H1 (cell line): ENCODE measurements around the gene PINLYP. TPM values are rescaled to one million over a fixed set of nuclear protein-coding genes. Genes with fewer than 3 reads are reported as not detected.
A peak's percentile ranks its signal among the peaks of the same experiment; 100 is the strongest.

Experiments used
- ASH2L ChIP-seq: fragments of 200-600, 300-600 bp; sonication (generic); IDR thresholded peaks from one replicate; pipeline ENCODE4 v1.7.1; 2017; ENCODE audit warnings: low read length
- BACH1 ChIP-seq: IDR thresholded peaks from 2 replicates; pipeline ENCODE4 v1.6.1; 2012; ENCODE audit warnings: low read length, improper control_type of control experiment
- BCL11A ChIP-seq, 2 experiments: IDR thresholded peaks; one replicate each; pipeline ENCODE4 v1.6.1; 2011; ENCODE audit warnings: low read depth in 2 of 2, low read length in 2 of 2, mild to moderate bottlenecking in 2 of 2
- BRCA1 ChIP-seq: IDR thresholded peaks from 2 replicates; pipeline ENCODE4 v1.6.1; 2012; ENCODE audit warnings: low read depth, low read length, improper control_type of control experiment
- CHD2 ChIP-seq: IDR thresholded peaks from 2 replicates; pipeline ENCODE4 v1.6.1; 2012; ENCODE audit warnings: low read length, improper control_type of control experiment
- CTBP2 ChIP-seq: IDR thresholded peaks from 2 replicates; pipeline ENCODE4 v1.7.0; 2011; ENCODE audit warnings: borderline replicate concordance, mild to moderate bottlenecking, moderate library complexity, mixed read lengths, low read length; ENCODE audit not compliant: insufficient read depth, insufficient read length
- HDAC2 ChIP-seq, 2 experiments: fragments of 300-600 bp in 1 of 2; sonication (generic) in 1 of 2; IDR thresholded peaks; 2 replicates each; pipeline ENCODE4 v1.6.1; 2011 to 2012; ENCODE audit warnings: low read depth in 2 of 2, low read length in 2 of 2, mild to moderate bottlenecking in 2 of 2, moderate library complexity in 2 of 2, borderline replicate concordance in 1 of 2, inconsistent platforms in 1 of 2
- JUND ChIP-seq: IDR thresholded peaks from 2 replicates; pipeline ENCODE4 v1.6.1; 2011; ENCODE audit warnings: mild to moderate bottlenecking, improper control_type of control experiment, low read length
- POLR2AphosphoS5 ChIP-seq: IDR thresholded peaks from 2 replicates; pipeline ENCODE4 v1.6.1; 2011; ENCODE audit warnings: low read depth, low read length
- RAD21 ChIP-seq, 2 experiments: IDR thresholded peaks in 1 of 2; conservative IDR thresholded peaks in 1 of 2; 2 replicates each; pipeline ENCODE4 v1.6.1; 2011; ENCODE audit warnings: low read depth in 2 of 2, low read length in 2 of 2, improper control_type of control experiment in 1 of 2, inconsistent platforms in 1 of 2, mild to moderate bottlenecking in 1 of 2, moderate library complexity in 1 of 2
- RFX5 ChIP-seq: IDR thresholded peaks from 2 replicates; pipeline ENCODE4 v1.6.1; 2011; ENCODE audit warnings: low read depth, low read length, improper control_type of control experiment, borderline replicate concordance
- SP1 ChIP-seq: IDR thresholded peaks from 2 replicates; pipeline ENCODE4 v1.6.1; 2011; ENCODE audit warnings: low read depth, low read length
- SP2 ChIP-seq: IDR thresholded peaks from 2 replicates; pipeline ENCODE4 v1.6.1; 2012; ENCODE audit warnings: mild to moderate bottlenecking, low read length, inconsistent platforms
- TAF1 ChIP-seq: IDR thresholded peaks from 2 replicates; pipeline ENCODE4 v1.6.1; 2011; ENCODE audit warnings: mild to moderate bottlenecking, low read depth, low read length
- TEAD4 ChIP-seq: IDR thresholded peaks from 2 replicates; pipeline ENCODE4 v1.6.1; 2012; ENCODE audit warnings: low read depth, low read length, inconsistent platforms, mixed read lengths
- ZNF274 ChIP-seq: IDR thresholded peaks from 2 replicates; pipeline ENCODE4 v1.7.0; 2012; ENCODE audit warnings: low read length, borderline replicate concordance; ENCODE audit errors: extremely low read depth
- polyA plus RNA-seq, 7 experiments: library from polyadenylated mRNA; depleted of rRNA in 3 of 7; stranded (reverse) in 5 of 7; unstranded in 2 of 7; fragments of >200 nt in 5 of 7; fragments of 200-250 nt in 2 of 7; gene quantifications; 1 replicate in 5 of 7; 2 replicates in 1 of 7; 4 replicates in 1 of 7; pipeline versions ENCODE4 v1.2.1 to v1.2.3, GENCODE V29; 2011 to 2013; ENCODE audit warnings: missing spikeins in 2 of 7, mixed read lengths in 2 of 7
- total RNA-seq: library from RNA; stranded (reverse); fragmentation: NEBNext Ultra II Directional; extraction: Animal tissue kit (Norgen Biotek cat#: 25700); gene quantifications from 2 replicates; pipeline ENCODE4 v1.2.1, GENCODE V29; 2021
- TF ChIP-seq, protein P1 (sequence below): IDR thresholded peaks from 2 replicates; pipeline ENCODE4 v1.6.1; 2011; ENCODE audit warnings: low read length, improper control_type of control experiment
- TF ChIP-seq, protein P2 (sequence below): IDR thresholded peaks from 2 replicates; pipeline ENCODE4 v1.6.1; 2012; ENCODE audit warnings: inconsistent platforms
- TF ChIP-seq, protein P3 (sequence below): IDR thresholded peaks from 2 replicates; pipeline ENCODE4 v1.6.1; 2012; ENCODE audit warnings: low read length, inconsistent platforms
- TF ChIP-seq, protein P4 (sequence below): IDR thresholded peaks from 2 replicates; pipeline ENCODE4 v1.6.1; 2012; ENCODE audit warnings: inconsistent platforms

PINLYP gene
- total and polyA plus RNA-seq, 2 of the 8 experiments (the other 6 are each of a cell fraction or from before 2014, with no cell fraction given), result 7.5 to 31.3 TPM

DNA sequence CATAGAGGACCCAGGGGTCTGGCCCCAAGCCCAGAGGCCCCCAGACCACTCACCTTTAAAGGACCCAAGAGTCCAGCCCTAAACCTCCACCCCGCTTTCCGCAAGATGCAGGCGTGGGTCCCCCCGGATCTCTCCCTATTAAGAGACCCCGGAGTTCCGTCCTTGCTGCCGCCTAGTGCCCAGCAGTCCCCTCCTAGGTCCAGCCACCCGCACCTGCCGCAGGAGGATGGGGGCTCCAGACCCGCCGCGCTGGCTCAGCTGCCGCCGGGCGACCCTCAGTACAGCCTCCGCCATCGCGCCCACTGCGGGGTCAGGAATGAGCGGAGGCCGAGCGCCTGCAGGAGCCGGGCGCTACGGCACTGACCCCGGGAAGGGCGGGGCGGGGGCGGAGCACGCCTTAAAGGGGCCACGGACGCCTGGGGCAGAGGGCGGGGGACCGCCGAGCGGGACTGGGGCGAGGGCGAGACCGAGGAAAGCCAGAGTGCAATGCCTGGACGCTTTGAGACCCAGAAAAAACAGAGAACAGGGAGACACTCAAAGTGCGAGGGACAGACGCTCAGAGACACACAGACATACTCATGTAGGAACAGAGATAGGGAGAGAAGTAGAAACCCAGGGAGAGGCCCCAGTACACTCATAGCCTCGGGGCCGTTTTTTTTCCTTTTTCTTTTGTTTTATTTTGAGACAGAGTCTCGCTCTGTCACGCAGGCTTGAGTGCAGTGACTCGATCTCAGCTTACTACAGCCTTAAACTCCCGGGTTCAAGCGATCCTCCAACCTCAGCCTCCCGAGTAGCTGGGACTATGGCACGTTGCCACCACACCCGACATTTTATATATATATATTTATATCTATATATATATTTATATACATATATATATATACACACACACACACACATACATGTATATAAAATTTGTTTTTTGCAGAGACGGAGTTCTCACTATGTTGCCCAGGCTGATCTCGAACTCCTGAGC is 48.4 kb upstream of the PINLYP start, which contains the start of gene ETHE1 (continued):
- TF ChIP-seq, protein P1, sequence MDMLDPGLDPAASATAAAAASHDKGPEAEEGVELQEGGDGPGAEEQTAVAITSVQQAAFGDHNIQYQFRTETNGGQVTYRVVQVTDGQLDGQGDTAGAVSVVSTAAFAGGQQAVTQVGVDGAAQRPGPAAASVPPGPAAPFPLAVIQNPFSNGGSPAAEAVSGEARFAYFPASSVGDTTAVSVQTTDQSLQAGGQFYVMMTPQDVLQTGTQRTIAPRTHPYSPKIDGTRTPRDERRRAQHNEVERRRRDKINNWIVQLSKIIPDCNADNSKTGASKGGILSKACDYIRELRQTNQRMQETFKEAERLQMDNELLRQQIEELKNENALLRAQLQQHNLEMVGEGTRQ, result no peak
- no peak for TF ChIP-seq BCL11A (IDR thresholded peaks at IDR 0.05; ENCODE audit: low read depth in 2 of 2, low read length in 2 of 2)
- no peak for TF ChIP-seq TEAD4
- TF ChIP-seq JUND, result no peak
- TF ChIP-seq BACH1, result no peak
- peak; percentile 86 for TF ChIP-seq TAF1
- no peak for TF ChIP-seq HDAC2 (IDR thresholded peaks at IDR 0.05; ENCODE audit: borderline replicate concordance in 1 of 2, low read depth in 2 of 2, low read length in 2 of 2)
- TF ChIP-seq BRCA1, result no peak
- no peak for TF ChIP-seq CHD2
- TF ChIP-seq CTBP2, result no peak
- TF ChIP-seq, protein P2, sequence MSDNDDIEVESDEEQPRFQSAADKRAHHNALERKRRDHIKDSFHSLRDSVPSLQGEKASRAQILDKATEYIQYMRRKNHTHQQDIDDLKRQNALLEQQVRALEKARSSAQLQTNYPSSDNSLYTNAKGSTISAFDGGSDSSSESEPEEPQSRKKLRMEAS, result peak; percentile 91
- TF ChIP-seq, protein P3, sequence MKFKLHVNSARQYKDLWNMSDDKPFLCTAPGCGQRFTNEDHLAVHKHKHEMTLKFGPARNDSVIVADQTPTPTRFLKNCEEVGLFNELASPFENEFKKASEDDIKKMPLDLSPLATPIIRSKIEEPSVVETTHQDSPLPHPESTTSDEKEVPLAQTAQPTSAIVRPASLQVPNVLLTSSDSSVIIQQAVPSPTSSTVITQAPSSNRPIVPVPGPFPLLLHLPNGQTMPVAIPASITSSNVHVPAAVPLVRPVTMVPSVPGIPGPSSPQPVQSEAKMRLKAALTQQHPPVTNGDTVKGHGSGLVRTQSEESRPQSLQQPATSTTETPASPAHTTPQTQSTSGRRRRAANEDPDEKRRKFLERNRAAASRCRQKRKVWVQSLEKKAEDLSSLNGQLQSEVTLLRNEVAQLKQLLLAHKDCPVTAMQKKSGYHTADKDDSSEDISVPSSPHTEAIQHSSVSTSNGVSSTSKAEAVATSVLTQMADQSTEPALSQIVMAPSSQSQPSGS, result no peak
- TF ChIP-seq ASH2L, result no peak
- no peak for TF ChIP-seq SP2
- TF ChIP-seq RFX5, result no peak
- peak in 1 of 2 experiments; percentile 6; a peak in 1 of 4 replicates for TF ChIP-seq RAD21 (IDR thresholded peaks at IDR 0.05 in 1 of 2, conservative IDR thresholded peaks at IDR 0.05 in 1 of 2; ENCODE audit: low read depth in 2 of 2, low read length in 2 of 2)
- TF ChIP-seq ZNF274, result no peak
- TF ChIP-seq POLR2AphosphoS5, result 0 out of 2 replicates have a peak, but pooled peaks have one; percentile 31
- TF ChIP-seq, protein P4, sequence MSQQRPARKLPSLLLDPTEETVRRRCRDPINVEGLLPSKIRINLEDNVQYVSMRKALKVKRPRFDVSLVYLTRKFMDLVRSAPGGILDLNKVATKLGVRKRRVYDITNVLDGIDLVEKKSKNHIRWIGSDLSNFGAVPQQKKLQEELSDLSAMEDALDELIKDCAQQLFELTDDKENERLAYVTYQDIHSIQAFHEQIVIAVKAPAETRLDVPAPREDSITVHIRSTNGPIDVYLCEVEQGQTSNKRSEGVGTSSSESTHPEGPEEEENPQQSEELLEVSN, result peak; percentile 92
- TF ChIP-seq SP1, result no peak
